Dendritic cell treated with granulocyte-macrophage colony-stimulating factor and Interleukin-4, amounts not matched to agents 40 ng/mL and 50 ng/mL, for 4 days (primary cell): ENCODE results near the gene ZBTB39.
"Not testable (repeated sequence)": the region's sequence is repeated elsewhere in the genome, so short reads cannot be mapped to it uniquely, and the experiment has no call there.

Experiments
- H3K27ac Mint-ChIP-seq: one replicate; pipeline ENCODE4 v1.8.0; 2022; ENCODE audit warnings: mild to moderate bottlenecking, mixed read lengths
- H3K27me3 Mint-ChIP-seq: one replicate; pipeline ENCODE4 v1.8.0; 2022; ENCODE audit warnings: mild to moderate bottlenecking, mixed read lengths
- H3K36me3 Mint-ChIP-seq: one replicate; pipeline ENCODE4 v1.8.0; 2022; ENCODE audit warnings: low read depth, mixed read lengths
- H3K4me1 Mint-ChIP-seq: one replicate; pipeline ENCODE4 v1.8.0; 2022; ENCODE audit warnings: low read depth, mixed read lengths
- H3K4me3 Mint-ChIP-seq: one replicate; pipeline ENCODE4 v1.8.0; 2022; ENCODE audit warnings: mild to moderate bottlenecking, moderate library complexity, mixed read lengths
- H3K9me3 Mint-ChIP-seq: one replicate; pipeline ENCODE4 v1.8.0; 2022; ENCODE audit warnings: mixed read lengths
- intact Hi-C: fragments of 100-400 bp; cut with micrococcal nuclease; formaldehyde crosslinking; loops from one replicate; pipeline ENCODE4 v1.15.0; 2022

The ZBTB39 gene

GRCh38 chr12:56989861-56990610, 16.3 kb downstream of the ZBTB39 start:
- H3K27me3 Mint-ChIP-seq, result no peaks in the 10 kb centered on the region
- H3K36me3 Mint-ChIP-seq, result peaks cover under 1% of the 10 kb centered on the region
- H3K9me3 Mint-ChIP-seq, result no peaks in the 10 kb centered on the region
- H3K27ac Mint-ChIP-seq, result peak overlapping the region; percentile 83
- intact Hi-C loops, result no loop called here
- peaks cover 53% of the 10 kb centered on the region for H3K4me1 Mint-ChIP-seq
- no peak overlapping the region for H3K4me3 Mint-ChIP-seq

- no peaks in the 10 kb centered on the region for H3K36me3 Mint-ChIP-seq
- H3K27me3 Mint-ChIP-seq, result no peaks in the 10 kb centered on the region
- H3K4me3 Mint-ChIP-seq, result no peak overlapping the region
- H3K9me3 Mint-ChIP-seq, result no peaks in the 10 kb centered on the region
- H3K4me1 Mint-ChIP-seq, result peaks cover 47% of the 10 kb centered on the region
- intact Hi-C loops, result no loop called here
- peak overlapping the region; percentile 26 for H3K27ac Mint-ChIP-seq
Observed at GRCh38 chr12:56988207-56988739, 18.1 kb downstream of the ZBTB39 start.

DNA sequence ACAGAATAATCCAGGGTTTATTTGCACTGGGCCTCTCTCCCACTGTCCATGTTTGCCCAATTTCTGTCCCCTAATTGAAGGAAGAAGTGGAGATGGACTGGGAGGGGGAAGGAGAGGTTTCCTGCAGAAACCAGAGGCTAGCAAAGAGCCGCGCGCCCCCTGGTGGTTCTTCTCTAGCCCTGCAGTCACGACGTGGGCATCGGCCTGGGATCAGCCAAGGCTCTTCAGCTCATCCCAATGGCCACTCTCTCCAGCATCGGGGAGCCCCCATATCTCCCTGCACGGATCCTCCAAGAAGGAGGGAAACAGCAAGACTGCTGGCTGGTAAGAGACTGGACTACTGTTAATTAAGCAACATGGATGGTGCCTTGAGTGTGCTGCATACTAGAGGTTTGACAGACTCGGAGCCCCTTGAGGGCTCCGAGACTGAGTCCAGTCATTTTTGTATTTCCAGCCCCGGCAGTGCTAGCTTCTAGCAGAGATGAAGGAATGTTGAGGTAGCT, 18.7 kb downstream of the ZBTB39 start:
- Mint-ChIP-seq H3K36me3 (no peaks in the 10 kb centered on the region), H3K4me1 (peaks cover 41% of the 10 kb centered on the region), H3K27me3 (no peaks in the 10 kb centered on the region), H3K27ac (no peak overlapping the region), H3K9me3 (no peaks in the 10 kb centered on the region), H3K4me3 (no peak overlapping the region)
- intact Hi-C loops, result loop anchor here (1.0 kb wide), 2 partner anchors 147 to 230 kb away; no protein-coding TSS in a partner anchor

- H3K36me3 Mint-ChIP-seq, result no peaks in the 10 kb centered on the region
- peaks cover 41% of the 10 kb centered on the region for H3K4me1 Mint-ChIP-seq
- H3K27ac Mint-ChIP-seq, result no peak overlapping the region
- no peaks in the 10 kb centered on the region for H3K9me3 Mint-ChIP-seq
- no peaks in the 10 kb centered on the region for H3K27me3 Mint-ChIP-seq
- intact Hi-C loops, result loop anchor here (1.0 kb wide), 2 partner anchors 147 to 230 kb away; no protein-coding TSS in a partner anchor
- no peak overlapping the region for H3K4me3 Mint-ChIP-seq
Observed at GRCh38 chr12:56987011-56987410, 19.3 kb downstream of the ZBTB39 start.

DNA sequence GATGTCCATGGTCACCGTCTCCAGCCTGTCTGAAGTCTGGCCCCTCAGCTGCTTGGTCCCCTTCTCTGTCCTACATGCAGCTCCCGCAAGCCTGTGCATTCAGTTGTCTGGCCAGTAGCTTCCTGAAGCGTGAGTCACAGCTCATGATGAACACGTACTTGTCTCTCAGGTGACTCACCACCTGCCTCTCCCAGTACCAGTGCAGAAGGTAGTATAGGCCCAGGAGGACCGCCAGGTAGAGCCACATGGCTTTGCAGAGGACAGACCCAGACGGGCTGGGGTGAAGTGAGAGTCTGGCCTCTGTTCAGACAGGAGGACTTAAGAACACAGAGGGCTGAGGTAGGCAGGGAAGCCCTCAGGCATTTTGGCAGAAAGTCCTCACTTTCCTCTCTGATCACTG, 20.6 kb downstream of the ZBTB39 start:
- intact Hi-C loops, H3K27ac Mint-ChIP-seq, H3K4me3 Mint-ChIP-seq, H3K9me3 Mint-ChIP-seq, H3K36me3 Mint-ChIP-seq, H3K27me3 Mint-ChIP-seq: not testable (repeated sequence)
- peaks cover 28% of the 10 kb centered on the region for H3K4me1 Mint-ChIP-seq

DNA sequence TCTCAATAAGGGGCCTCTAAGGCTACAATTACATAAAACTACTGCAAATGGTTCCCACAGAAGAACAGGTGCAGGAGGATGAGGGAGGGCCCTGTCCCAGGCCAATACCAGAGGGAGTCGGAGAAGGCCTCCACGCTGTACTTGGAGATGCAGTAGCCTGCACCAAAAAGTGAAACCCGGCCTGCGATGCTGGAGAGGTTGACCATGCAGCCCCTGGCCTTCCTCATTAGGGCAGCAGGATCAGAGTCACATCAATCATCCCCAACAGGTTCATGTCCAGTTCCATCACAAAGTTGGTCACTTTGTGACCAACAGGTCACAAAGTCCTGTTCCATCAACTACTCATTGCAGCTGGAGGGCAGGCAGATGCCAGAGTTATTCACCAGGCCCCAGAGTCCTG, 23.0 kb downstream of the ZBTB39 start:
- H3K27me3 Mint-ChIP-seq, result no peaks in the 10 kb centered on the region
- H3K4me1 Mint-ChIP-seq, result peaks cover 14% of the 10 kb centered on the region
- no peaks in the 10 kb centered on the region for H3K9me3 Mint-ChIP-seq
- no peaks in the 10 kb centered on the region for H3K36me3 Mint-ChIP-seq
- no peak overlapping the region for H3K4me3 Mint-ChIP-seq
- H3K27ac Mint-ChIP-seq, result no peak overlapping the region
- intact Hi-C loops, result no loop called here

- H3K27me3 Mint-ChIP-seq, H3K9me3 Mint-ChIP-seq, intact Hi-C loops, H3K4me1 Mint-ChIP-seq, H3K27ac Mint-ChIP-seq, H3K4me3 Mint-ChIP-seq, H3K36me3 Mint-ChIP-seq: not testable (repeated sequence)
Observed at GRCh38 chr12:56982578-56983236, 23.6 kb downstream of the ZBTB39 start.

DNA sequence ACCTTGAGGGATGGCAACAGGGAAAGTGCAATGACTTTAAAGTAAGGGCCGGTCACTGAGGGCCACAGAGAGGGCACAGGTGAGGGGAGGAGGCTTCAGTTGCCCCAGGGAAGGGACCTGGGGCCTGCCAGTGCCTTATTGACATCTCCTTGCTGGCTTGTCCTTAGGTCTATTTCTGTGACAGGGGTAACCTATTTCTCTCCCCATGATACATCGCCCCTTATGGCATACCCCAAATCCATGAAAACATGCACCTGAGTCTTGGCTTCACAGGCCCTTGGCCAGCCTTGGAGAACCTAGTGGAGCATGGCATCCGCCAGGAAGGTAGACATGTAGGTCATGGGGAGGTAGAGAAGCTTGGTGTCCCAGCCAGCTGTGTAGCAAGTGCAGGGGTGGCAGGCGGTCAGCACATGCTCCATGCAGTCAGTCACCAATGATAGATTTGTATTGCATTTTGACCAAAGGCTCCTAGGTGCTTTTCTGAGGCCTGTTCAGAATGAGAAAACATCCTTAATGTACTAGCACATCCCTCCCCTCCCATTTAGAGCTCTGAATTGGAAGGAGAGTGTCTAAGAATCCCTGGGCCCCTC, 25.3 kb downstream of the ZBTB39 start:
- intact Hi-C loops, result no loop called here
- Mint-ChIP-seq H3K4me1 (no peaks in the 10 kb centered on the region), H3K9me3 (no peaks in the 10 kb centered on the region), H3K36me3 (no peaks in the 10 kb centered on the region), H3K27me3 (no peaks in the 10 kb centered on the region), H3K27ac (no peak overlapping the region), H3K4me3 (no peak overlapping the region)

DNA sequence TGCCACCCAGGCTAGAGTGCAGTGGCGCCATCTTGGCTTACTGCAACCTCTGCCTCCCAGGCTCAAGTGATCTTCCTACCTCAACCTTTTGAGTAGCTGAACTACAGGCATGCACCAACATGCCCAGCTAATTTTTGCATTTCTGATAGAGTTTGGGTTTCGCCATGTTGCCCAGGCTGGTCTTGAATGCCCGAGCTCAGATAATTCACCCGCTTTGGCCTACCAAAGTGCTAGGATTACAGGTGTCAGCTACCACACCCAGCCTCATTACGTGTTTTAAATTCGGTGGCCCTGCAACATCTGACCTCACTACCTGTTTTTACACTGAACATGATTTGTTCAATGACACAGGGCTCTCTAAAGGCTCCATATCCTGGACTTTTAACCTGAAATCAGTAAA, 26.1 kb downstream of the ZBTB39 start:
- Mint-ChIP-seq H3K4me3 (no peak overlapping the region), H3K27me3 (no peaks in the 10 kb centered on the region), H3K4me1 (no peaks in the 10 kb centered on the region), H3K27ac (no peak overlapping the region), H3K36me3 (no peaks in the 10 kb centered on the region), H3K9me3 (no peaks in the 10 kb centered on the region)
- intact Hi-C loops, result no loop called here

- H3K36me3 Mint-ChIP-seq, result no peaks in the 10 kb centered on the region
- H3K4me1 Mint-ChIP-seq, result no peaks in the 10 kb centered on the region
- H3K9me3 Mint-ChIP-seq, result no peaks in the 10 kb centered on the region
- intact Hi-C loops, result no loop called here
- no peak overlapping the region for H3K27ac Mint-ChIP-seq
- H3K27me3 Mint-ChIP-seq, result no peaks in the 10 kb centered on the region
- H3K4me3 Mint-ChIP-seq, result no peak overlapping the region
Observed at GRCh38 chr12:56979628-56980027, 26.7 kb downstream of the ZBTB39 start.

- intact Hi-C loops, result no loop called here
- Mint-ChIP-seq H3K4me1 (no peaks in the 10 kb centered on the region), H3K27ac (no peak overlapping the region), H3K4me3 (no peak overlapping the region), H3K36me3 (no peaks in the 10 kb centered on the region), H3K9me3 (no peaks in the 10 kb centered on the region), H3K27me3 (no peaks in the 10 kb centered on the region)
Observed at GRCh38 chr12:56978397-56979138, 27.8 kb downstream of the ZBTB39 start.

DNA sequence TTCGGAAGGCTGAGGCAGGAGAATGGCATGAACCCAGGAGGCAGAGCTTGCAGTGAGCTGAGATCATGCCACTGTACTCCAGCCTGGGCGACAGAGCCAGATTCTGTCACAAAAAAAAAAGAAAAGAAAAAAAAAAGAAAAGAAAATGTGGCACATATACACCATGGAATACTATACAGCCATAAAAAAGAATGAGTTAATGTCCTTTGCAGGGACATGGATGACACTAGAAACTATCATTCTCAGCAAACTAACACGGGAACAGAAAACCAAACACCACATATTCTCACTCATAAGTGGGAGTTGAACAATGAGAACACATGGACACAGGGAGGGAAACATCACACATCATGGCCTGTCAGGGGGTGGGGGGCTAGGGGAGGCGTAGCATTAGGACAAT, 29.0 kb downstream of the ZBTB39 start:
- H3K36me3 Mint-ChIP-seq, intact Hi-C loops, H3K27me3 Mint-ChIP-seq, H3K9me3 Mint-ChIP-seq, H3K4me1 Mint-ChIP-seq, H3K27ac Mint-ChIP-seq, H3K4me3 Mint-ChIP-seq: not testable (repeated sequence)

- H3K27ac Mint-ChIP-seq, intact Hi-C loops, H3K4me1 Mint-ChIP-seq, H3K9me3 Mint-ChIP-seq, H3K4me3 Mint-ChIP-seq, H3K36me3 Mint-ChIP-seq, H3K27me3 Mint-ChIP-seq: not testable (repeated sequence)
Observed at GRCh38 chr12:56974224-56974623, 32.1 kb downstream of the ZBTB39 start.

GRCh38 chr12:56968910-56969309, 37.4 kb downstream of the ZBTB39 start:
- H3K4me3 Mint-ChIP-seq, H3K4me1 Mint-ChIP-seq, H3K27me3 Mint-ChIP-seq, H3K36me3 Mint-ChIP-seq, intact Hi-C loops, H3K27ac Mint-ChIP-seq, H3K9me3 Mint-ChIP-seq: not testable (repeated sequence)
